BJ (cell line): ENCODE results near the gene STT3A. TPM values are rescaled to one million over a fixed set of nuclear protein-coding genes. Genes with fewer than 3 reads are reported as not detected.

Source experiments
- CTCF ChIA-PET: fragments of 350-600 bp; formaldehyde crosslinking; extraction: SDS; loops from one replicate; lab custom pipeline; 2021; ENCODE audit warnings: antibody characterized with exemption, inconsistent platforms; lab: Yijun Ruan, JAX
- POLR2A ChIA-PET: fragments of 300-600 bp; sonication (Branson Sonifier 250); formaldehyde crosslinking; extraction: SDS; loops from one replicate; lab custom pipeline; 2021; ENCODE audit warnings: antibody characterized with exemption; lab: Charles Lee
- DNase-seq: peaks from one replicate; pipeline ENCODE4 v3.0.0-alpha.2; 2011; ENCODE audit warnings: low read depth
- H3K27me3 ChIP-seq: 2 replicates; pipeline ENCODE4 v1.6.0; 2011; ENCODE audit warnings: low read length; ENCODE audit not compliant: control insufficient read depth, insufficient read depth
- H3K36me3 ChIP-seq: 2 replicates; pipeline ENCODE4 v1.5.1; 2011; ENCODE audit warnings: low read length; ENCODE audit not compliant: control insufficient read depth, insufficient read depth
- H3K4me3 ChIP-seq: 2 replicates; pipeline ENCODE4 v1.5.1; 2011; ENCODE audit warnings: low read depth, mild to moderate bottlenecking, control low read depth, low read length
- polyA plus RNA-seq: library from polyadenylated mRNA; depleted of rRNA; stranded (reverse); fragments of >200 nt; gene quantifications from 2 replicates; pipeline ENCODE4 v1.2.3, GENCODE V29; 2011
- TF ChIP-seq, protein P1 (sequence below): IDR thresholded peaks from 2 replicates; pipeline ENCODE4 v1.5.1; 2011; ENCODE audit warnings: low read depth, mild to moderate bottlenecking, control low read depth, inconsistent platforms, low read length, moderate library complexity; ENCODE audit not compliant: insufficient read depth

STT3A gene
- polyA plus RNA-seq, 1 experiment = 363 TPM

DNA sequence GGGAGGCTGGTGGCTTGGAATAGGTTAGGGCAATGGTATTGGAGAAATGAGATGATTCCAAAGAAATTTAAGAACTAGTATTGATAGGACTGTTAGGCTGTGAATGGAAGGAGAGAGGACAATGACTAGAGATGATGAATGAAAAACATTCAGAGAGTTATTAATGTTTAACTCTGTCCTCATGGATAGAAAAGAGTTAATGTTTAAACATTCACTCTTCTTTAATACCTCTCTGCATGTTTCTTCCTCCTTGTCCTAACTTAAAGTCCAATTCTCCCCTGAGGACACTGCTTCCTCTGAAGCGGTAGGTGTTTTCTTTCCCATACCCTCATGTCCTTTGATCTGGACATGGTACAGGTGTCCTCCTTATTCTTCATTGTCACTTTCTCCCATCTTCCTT is 45.7 kb downstream of the STT3A start:
- Histone ChIP-seq H3K27me3 (no peaks in the 10 kb centered on the region), H3K4me3 (no peak overlapping the region), H3K36me3 (no peaks in the 10 kb centered on the region)
- TF ChIP-seq, protein P1, sequence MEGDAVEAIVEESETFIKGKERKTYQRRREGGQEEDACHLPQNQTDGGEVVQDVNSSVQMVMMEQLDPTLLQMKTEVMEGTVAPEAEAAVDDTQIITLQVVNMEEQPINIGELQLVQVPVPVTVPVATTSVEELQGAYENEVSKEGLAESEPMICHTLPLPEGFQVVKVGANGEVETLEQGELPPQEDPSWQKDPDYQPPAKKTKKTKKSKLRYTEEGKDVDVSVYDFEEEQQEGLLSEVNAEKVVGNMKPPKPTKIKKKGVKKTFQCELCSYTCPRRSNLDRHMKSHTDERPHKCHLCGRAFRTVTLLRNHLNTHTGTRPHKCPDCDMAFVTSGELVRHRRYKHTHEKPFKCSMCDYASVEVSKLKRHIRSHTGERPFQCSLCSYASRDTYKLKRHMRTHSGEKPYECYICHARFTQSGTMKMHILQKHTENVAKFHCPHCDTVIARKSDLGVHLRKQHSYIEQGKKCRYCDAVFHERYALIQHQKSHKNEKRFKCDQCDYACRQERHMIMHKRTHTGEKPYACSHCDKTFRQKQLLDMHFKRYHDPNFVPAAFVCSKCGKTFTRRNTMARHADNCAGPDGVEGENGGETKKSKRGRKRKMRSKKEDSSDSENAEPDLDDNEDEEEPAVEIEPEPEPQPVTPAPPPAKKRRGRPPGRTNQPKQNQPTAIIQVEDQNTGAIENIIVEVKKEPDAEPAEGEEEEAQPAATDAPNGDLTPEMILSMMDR = no peak
- DNase-seq = no peak
- ChIA-PET CTCF (no interaction called here), POLR2A (no interaction called here)

DNA sequence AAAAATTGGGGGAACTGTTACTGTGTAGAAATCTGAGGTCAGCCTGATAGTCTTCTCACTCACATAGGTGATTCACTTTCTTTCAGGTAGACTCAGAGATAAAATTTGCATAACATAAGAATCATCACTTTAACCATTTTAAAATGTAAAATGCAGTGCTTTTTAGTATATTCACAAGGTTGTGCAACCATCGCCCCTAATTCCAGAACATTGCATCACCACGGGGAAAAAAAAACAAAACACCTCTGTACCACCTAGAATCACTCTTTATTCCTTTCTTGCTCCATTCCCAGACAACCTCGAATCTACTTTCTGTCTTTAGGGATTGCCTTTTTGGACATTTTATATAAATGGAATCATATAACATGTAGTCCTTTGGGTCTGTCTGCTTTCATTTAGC is 53.2 kb downstream of the STT3A start:
- H3K36me3 ChIP-seq = no peaks in the 10 kb centered on the region; the same call in none of the 2 replicates
- DNase-seq = no peak
- TF ChIP-seq, protein P1 = no peak
- H3K27me3 ChIP-seq = no peaks in the 10 kb centered on the region
- no peak overlapping the region for H3K4me3 ChIP-seq
- ChIA-PET CTCF (no interaction called here), POLR2A (no interaction called here)

DNA sequence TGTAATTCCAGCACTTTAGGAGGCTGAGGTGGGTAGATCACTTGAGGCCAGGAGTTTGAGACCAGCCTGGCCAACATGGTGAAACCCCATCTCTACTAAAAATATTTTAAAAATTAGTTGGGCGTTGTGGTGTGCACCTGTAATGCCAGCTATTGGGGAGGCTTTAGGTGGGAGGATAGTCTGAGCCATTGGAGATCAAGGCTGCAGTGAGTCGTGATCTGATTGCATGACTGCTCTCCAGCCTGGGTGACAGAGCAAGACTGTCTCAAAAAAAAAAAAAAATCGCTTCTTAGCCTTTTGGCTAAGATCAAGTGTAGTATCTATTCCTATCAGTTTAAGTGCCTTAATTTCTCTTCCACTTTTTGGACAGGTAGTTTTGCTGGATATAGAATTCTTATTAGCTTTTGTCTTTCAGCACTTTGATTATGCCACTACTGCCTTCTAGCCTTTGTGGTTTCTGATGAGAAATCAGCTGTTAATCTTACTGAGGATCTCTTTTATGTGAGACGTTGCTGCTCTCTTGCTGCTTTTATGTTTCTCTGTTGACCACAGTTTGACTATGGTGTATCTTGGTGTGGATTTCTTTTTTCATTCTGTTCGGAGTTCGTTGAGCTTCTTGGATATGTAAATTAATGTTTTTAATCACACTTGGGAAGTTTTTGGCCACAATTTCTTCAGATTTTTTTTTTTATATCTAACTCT is 57.0 kb downstream of the STT3A start:
- TF ChIP-seq, protein P1 = no peak
- Histone ChIP-seq H3K36me3 (no peaks in the 10 kb centered on the region; the same call in none of the 2 replicates), H3K27me3 (no peaks in the 10 kb centered on the region), H3K4me3 (no peak overlapping the region)
- no peak for DNase-seq
- ChIA-PET CTCF (interaction anchor here (0.6 to 0.7 kb wide), 3 partner anchors 16 to 116 kb away, joined by 3 to 4 read pairs (median 3); no protein-coding TSS in a partner anchor), POLR2A (no interaction called here)

DNA sequence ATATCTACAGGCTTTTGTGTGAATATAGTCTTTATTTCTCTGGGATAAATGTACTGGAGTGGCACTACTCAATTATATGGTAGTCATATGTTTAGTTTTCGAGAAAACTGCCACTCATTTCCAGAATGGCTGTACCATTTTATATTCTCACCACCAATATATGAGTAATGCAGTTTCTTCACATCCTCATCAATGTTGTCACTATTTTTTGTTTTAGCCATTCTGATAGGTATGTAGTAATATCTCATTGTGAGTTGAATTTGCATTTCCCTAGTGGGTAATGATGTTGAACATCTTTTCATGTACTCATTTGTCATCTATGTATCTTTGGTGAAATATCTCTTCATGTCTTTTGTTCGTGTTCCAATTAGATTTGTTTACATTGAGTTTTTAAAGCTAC is 70.0 kb downstream of the STT3A start:
- ChIA-PET CTCF (no interaction called here), POLR2A (no interaction called here)
- H3K4me3 ChIP-seq = no peak overlapping the region
- DNase-seq = no peak
- no peaks in the 10 kb centered on the region for H3K27me3 ChIP-seq
- H3K36me3 ChIP-seq = no peaks in the 10 kb centered on the region
- TF ChIP-seq, protein P1 = no peak

DNA sequence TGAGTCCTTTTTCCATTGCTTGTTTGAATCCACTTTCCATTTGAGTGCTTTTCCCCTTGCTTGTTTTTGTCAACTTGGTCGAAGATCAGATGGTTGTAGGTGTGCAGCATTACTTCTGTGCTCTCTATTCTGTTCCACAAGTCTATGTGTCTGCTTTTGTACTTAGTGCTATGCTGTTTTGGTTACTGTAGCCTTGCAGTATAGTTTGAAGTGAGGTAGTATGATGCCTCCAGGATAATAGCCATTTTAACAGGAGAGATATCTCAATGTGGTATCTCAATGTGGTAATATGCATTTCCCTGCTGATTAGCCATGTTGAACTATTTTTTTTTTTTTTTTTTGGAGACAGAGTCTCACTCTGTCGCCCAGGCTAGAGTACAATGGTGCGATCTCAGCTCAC is 71.3 kb downstream of the STT3A start:
- Histone ChIP-seq H3K4me3 (no peak overlapping the region), H3K36me3 (no peaks in the 10 kb centered on the region), H3K27me3 (no peaks in the 10 kb centered on the region)
- TF ChIP-seq, protein P1 = no peak
- DNase-seq = no peak
- ChIA-PET CTCF (no interaction called here), POLR2A (no interaction called here)
